HCT116 (cell line): ENCODE measurements around the gene NDUFV3. TPM values are rescaled to one million over a fixed set of nuclear protein-coding genes. Genes with fewer than 3 reads are reported as not detected.
"Not testable (repeated sequence)": the region's sequence is repeated elsewhere in the genome, so short reads cannot be mapped to it uniquely, and the experiment has no call there.

Source experiments
- ATAC-seq: fragments of 200-7000 bp; cut with Tn5 transposase; 2 replicates; pipeline ENCODE4 v1.9.1; 2020; ENCODE audit warnings: mild to moderate bottlenecking, moderate library complexity
- BruUV-seq: library from RNA; stranded (reverse); fragments of 400-500 nt; replicated peaks from 2 replicates; lab custom pipeline; 2021; lab: Mats Ljungman, UMichigan
- CTCF ChIA-PET: fragments of 300-600 bp; sonication (Branson Sonifier 250); formaldehyde crosslinking; loops from one replicate; lab custom pipeline; 2021; ENCODE audit warnings: antibody characterized with exemption; lab: Charles Lee
- POLR2A ChIA-PET: fragments of 300-600, 350-600 bp; sonication (Branson Sonifier 250); formaldehyde crosslinking; loops from one replicate; lab custom pipeline; 2021; ENCODE audit warnings: antibody characterized with exemption; lab: Charles Lee
- RAD21 ChIA-PET, 2 experiments: fragments of 300-600 bp; sonication (Branson Sonifier 250); formaldehyde crosslinking; loops; one replicate each; lab custom pipeline; 2023; ENCODE audit warnings: low total read pairs in 2 of 2; ENCODE audit not compliant: uncharacterized antibody in 2 of 2, unreplicated experiment in 2 of 2, low non-redundant PET in 1 of 2; lab: Charles Lee
- DNase-seq: peaks from one replicate; pipeline ENCODE4 v3.0.0-alpha.2; 2010; ENCODE audit warnings: low read depth, low spot score
- H2AFZ ChIP-seq: fragments of 200-600 bp; shearing (Covaris generic), sonication (generic); 2 replicates; pipeline ENCODE4 v1.6.1; 2017; ENCODE audit warnings: low read depth, mixed run types, mixed read lengths, antibody characterized with exemption, low read length; ENCODE audit not compliant: poor library complexity, severe bottlenecking
- H3K27ac ChIP-seq: 2 replicates; pipeline ENCODE4 v1.5.1; 2012; ENCODE audit warnings: low read depth, low read length
- H3K27me3 ChIP-seq: fragments of 200-600 bp; sonication (generic); 2 replicates; pipeline ENCODE4 v1.6.1; 2016; ENCODE audit warnings: mixed run types, low read length, mixed read lengths; ENCODE audit not compliant: insufficient read depth
- H3K36me3 ChIP-seq, 2 experiments: fragments of 200-500 bp in 1 of 2; fragments of 200-600 bp in 1 of 2; sonication (Bioruptor generic) in 1 of 2; sonication (generic) in 1 of 2; 2 replicates each; pipeline versions ENCODE4 v1.5.1 to v1.6.1; 2014 to 2016; ENCODE audit warnings: low read length in 2 of 2, inconsistent platforms in 1 of 2, mixed read lengths in 1 of 2, mixed run types in 1 of 2; ENCODE audit not compliant: insufficient read depth in 2 of 2, control insufficient read depth in 1 of 2
- H3K4me1 ChIP-seq, 2 experiments: fragments of 200-600 bp in 1 of 2; sonication (generic) in 1 of 2; 2 replicates each; pipeline versions ENCODE4 v1.5.1 to v1.6.1; 2012 to 2017; ENCODE audit warnings: low read length in 2 of 2, inconsistent platforms in 1 of 2, mild to moderate bottlenecking in 1 of 2, mixed read lengths in 1 of 2, mixed run types in 1 of 2, moderate library complexity in 1 of 2; ENCODE audit not compliant: insufficient read depth in 2 of 2, control insufficient read depth in 1 of 2
- H3K4me2 ChIP-seq: fragments of 200-600 bp; sonication (generic); 2 replicates; pipeline ENCODE4 v1.6.1; 2017; ENCODE audit warnings: mixed run types, low read length, mixed read lengths
- H3K4me3 ChIP-seq, 2 experiments: fragments of 200-600 bp in 1 of 2; sonication (generic) in 1 of 2; replicated peaks in 1 of 2; 2 replicates each; pipeline ENCODE4 v1.5.1; 2011 to 2016; ENCODE audit warnings: low read length in 2 of 2, control low read depth in 1 of 2, low read depth in 1 of 2, mild to moderate bottlenecking in 1 of 2, mixed read lengths in 1 of 2, mixed run types in 1 of 2
- H3K79me2 ChIP-seq: fragments of 200-600 bp; sonication (generic); 2 replicates; pipeline ENCODE4 v1.6.1; 2017; ENCODE audit warnings: mild to moderate bottlenecking, mixed run types, low read length, moderate library complexity, mixed read lengths; ENCODE audit not compliant: insufficient read depth
- H3K9ac ChIP-seq: fragments of 200-600 bp; sonication (generic); 2 replicates; pipeline ENCODE4 v1.6.1; 2016; ENCODE audit warnings: low read length, mixed read lengths
- H3K9me2 ChIP-seq: fragments of 200-600 bp; sonication (generic), shearing (Covaris generic); 2 replicates; pipeline ENCODE4 v1.6.1; 2017; ENCODE audit warnings: mixed run types, mild to moderate bottlenecking, moderate library complexity; ENCODE audit not compliant: insufficient read depth
- H3K9me3 ChIP-seq, 2 experiments: fragments of 200-500 bp in 1 of 2; fragments of 200-600 bp in 1 of 2; sonication (Bioruptor generic) in 1 of 2; sonication (generic) in 1 of 2; 2 replicates each; pipeline ENCODE4 v1.6.1; 2014 to 2017; ENCODE audit warnings: low read length in 2 of 2, mixed read lengths in 2 of 2, inconsistent platforms in 1 of 2, low read depth in 1 of 2, mild to moderate bottlenecking in 1 of 2, mixed run types in 1 of 2, moderate library complexity in 1 of 2; ENCODE audit not compliant: control insufficient read depth in 1 of 2, insufficient read depth in 1 of 2
- H4K20me1 ChIP-seq: fragments of 200-600 bp; sonication (generic), shearing (Covaris generic); 2 replicates; pipeline ENCODE4 v1.6.1; 2017; ENCODE audit warnings: mixed run types, mild to moderate bottlenecking, moderate library complexity; ENCODE audit not compliant: insufficient read depth
- ATF3 ChIP-seq: IDR thresholded peaks from 2 replicates; pipeline ENCODE4 v1.6.1; 2012
- CEBPB ChIP-seq: IDR thresholded peaks from 2 replicates; pipeline ENCODE4 v1.6.1; 2012; ENCODE audit warnings: low read depth
- JUND ChIP-seq: IDR thresholded peaks from 2 replicates; pipeline ENCODE4 v1.6.1; 2012
- POLR2AphosphoS5 ChIP-seq: IDR thresholded peaks from 2 replicates; pipeline ENCODE4 v1.6.1; 2011; ENCODE audit warnings: mild to moderate bottlenecking, low read depth, low read length, moderate library complexity
- RAD21 ChIP-seq: IDR thresholded peaks from 2 replicates; pipeline ENCODE4 v1.6.1; 2012; ENCODE audit warnings: low read depth, mild to moderate bottlenecking
- REST ChIP-seq: IDR thresholded peaks from 2 replicates; pipeline ENCODE4 v1.6.1; 2012; ENCODE audit warnings: low read depth
- YY1 ChIP-seq: IDR thresholded peaks from 2 replicates; pipeline ENCODE4 v1.6.1; 2011; ENCODE audit warnings: low read length, low read depth, moderate library complexity, mild to moderate bottlenecking; ENCODE audit not compliant: insufficient replicate concordance; ENCODE audit errors: extremely low read depth
- intact Hi-C: fragments of 100-400 bp; cut with micrococcal nuclease; formaldehyde crosslinking; loops from 2 replicates; pipeline ENCODE4 v1.10.0; 2022
- total RNA-seq: library from RNA; stranded (reverse); gene quantifications from one replicate; pipeline ENCODE4 v1.2.1, GENCODE V29; 2021; ENCODE audit not compliant: unreplicated experiment

The NDUFV3 gene
- total RNA-seq, 1 experiment from 2014 or later = 35.2 TPM

GRCh38 chr21:42848144-42848931, 44.8 kb upstream of the NDUFV3 start:
- RAD21 ChIA-PET = not testable (repeated sequence)

GRCh38 chr21:42848932-42849758, 44.0 kb upstream of the NDUFV3 start:
- Histone ChIP-seq H3K27me3 (no peaks in the 10 kb centered on the region), H3K9ac (no peak overlapping the region), H3K79me2 (peaks cover 94% of the 10 kb centered on the region), H2AFZ (no peak overlapping the region), H3K4me1 (no peaks in the 10 kb centered on the region), H3K4me2 (no peak overlapping the region), H3K9me2 (no peaks in the 10 kb centered on the region), H3K36me3 (peaks cover 24 to 74% of the 10 kb centered on the region in 2 experiments), H3K27ac (no peak overlapping the region), H3K9me3 (no peaks in the 10 kb centered on the region), H4K20me1 (peaks cover 11% of the 10 kb centered on the region; the same call in 1 of the 2 replicates), H3K4me3 (no peak overlapping the region)
- DNase-seq (no peak), ATAC-seq (no peak)
- intact Hi-C loops = no loop called here
- POLR2A ChIA-PET = no interaction called here
- no TSS peak for BruUV-seq
- CTCF ChIA-PET = no interaction called here
- TF ChIP-seq CEBPB (no peak), POLR2AphosphoS5 (no peak), YY1 (no peak), ATF3 (no peak), JUND (no peak), REST (no peak), RAD21 (no peak)
- RAD21 ChIA-PET = no interaction called here

More at GRCh38 chr21:42848144-42848931, 44.8 kb upstream of the NDUFV3 start:
- H3K9me3 ChIP-seq, H3K4me3 ChIP-seq, H2AFZ ChIP-seq, POLR2A ChIA-PET, H3K9ac ChIP-seq, DNase-seq, intact Hi-C loops, BruUV-seq, H3K27me3 ChIP-seq, H3K4me2 ChIP-seq, H3K4me1 ChIP-seq, H3K27ac ChIP-seq, ATAC-seq, H3K9me2 ChIP-seq, CTCF ChIA-PET: not testable (repeated sequence)
- H3K36me3 ChIP-seq = peaks cover 23 to 71% of the 10 kb centered on the region in 2 experiments
- H3K79me2 ChIP-seq = peaks cover 94% of the 10 kb centered on the region
- H4K20me1 ChIP-seq = peaks cover 17% of the 10 kb centered on the region; the same call in 1 of the 2 replicates
